HAP-1 (cell line): ENCODE results near the gene GBP2.
"Not testable (repeated sequence)": the region's sequence is repeated elsewhere in the genome, so short reads cannot be mapped to it uniquely, and the experiment has no call there.

Experiments used
- DNase-seq, 2 experiments: peaks; one replicate each; pipeline ENCODE4 v3.0.0-alpha.2; 2016 to 2020; ENCODE audit warnings: low spot score in 2 of 2
- H3K27me3 ChIP-seq: fragments of 250-450 bp; sonication (Bioruptor Pico); 2 replicates; pipeline ENCODE4 v1.5.1; 2020; ENCODE audit warnings: low read depth, mild to moderate bottlenecking, moderate library complexity
- H3K36me3 ChIP-seq: fragments of 250-450 bp; sonication (Bioruptor Pico); replicated peaks from 2 replicates; pipeline ENCODE4 v1.5.1; 2020; ENCODE audit warnings: mild to moderate bottlenecking
- H3K4me1 ChIP-seq: fragments of 250-450 bp; sonication (Bioruptor Pico); 2 replicates; pipeline ENCODE4 v1.5.1; 2020; ENCODE audit warnings: mild to moderate bottlenecking
- H3K4me3 ChIP-seq: fragments of 250-450 bp; sonication (Bioruptor Pico); 2 replicates; pipeline ENCODE4 v1.5.1; 2020; ENCODE audit warnings: mild to moderate bottlenecking, moderate library complexity
- H3K9me3 ChIP-seq: fragments of 250-450 bp; sonication (Bioruptor Pico); 2 replicates; pipeline ENCODE4 v1.5.1; 2020; ENCODE audit warnings: mild to moderate bottlenecking, moderate library complexity
- in situ Hi-C: fragments of 300-500 bp; cut with MboI; formaldehyde crosslinking; loops from 3 replicates; pipeline ENCODE4 v1.14.3; 2020; ENCODE audit warnings: low sequenced_read_pairs, inconsistent platforms, mixed read lengths

The GBP2 gene

DNA sequence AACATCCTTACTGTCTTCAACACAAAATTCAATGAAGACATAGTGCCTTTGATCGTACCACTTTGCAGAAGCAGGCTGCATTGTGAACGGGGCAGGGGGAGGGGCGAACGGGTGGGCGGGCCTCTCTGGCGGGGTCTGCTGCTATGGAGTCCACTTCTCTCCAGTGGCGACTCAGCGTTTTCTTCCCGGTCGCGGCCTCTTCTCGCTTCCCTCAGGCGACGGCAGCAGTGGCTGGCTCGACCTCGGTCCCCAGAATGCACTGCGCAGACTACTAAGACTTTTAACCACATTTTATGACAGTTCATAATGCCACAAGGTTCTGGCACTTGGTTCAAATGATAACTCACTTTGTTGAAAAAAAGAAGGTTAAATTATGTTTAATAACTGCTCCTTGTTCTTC lies 21.2 kb downstream of the GBP2 start:
- no peaks in the 10 kb centered on the region; the same call in 1 of the 2 replicates for H3K27me3 ChIP-seq
- in situ Hi-C loops = no loop called here
- H3K4me1 ChIP-seq = no peaks in the 10 kb centered on the region; the same call in 1 of the 2 replicates
- DNase-seq = no peak
- H3K36me3 ChIP-seq = no peaks in the 10 kb centered on the region
- no peak overlapping the region for H3K4me3 ChIP-seq
- H3K9me3 ChIP-seq = no peaks in the 10 kb centered on the region

DNA sequence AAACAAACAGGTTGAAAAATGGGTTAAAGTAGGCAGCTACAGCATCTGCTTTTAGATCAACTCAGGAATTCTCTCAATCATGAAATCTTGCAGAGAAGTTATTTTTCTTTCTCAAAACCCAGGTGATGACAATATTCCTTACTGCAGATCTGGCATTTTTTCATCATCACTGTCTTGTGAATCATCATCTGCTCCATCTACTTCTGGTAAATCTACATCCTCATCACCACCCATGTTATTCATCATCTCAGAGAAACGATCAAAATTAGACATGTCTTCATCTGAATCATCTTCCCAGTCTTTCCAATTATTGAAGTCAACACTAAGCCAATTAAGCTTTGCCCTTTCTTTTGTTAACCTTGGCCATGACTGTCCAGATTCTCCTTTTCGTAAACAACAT lies 21.8 kb downstream of the GBP2 start:
- no peaks in the 10 kb centered on the region for H3K36me3 ChIP-seq
- no peaks in the 10 kb centered on the region; the same call in 1 of the 2 replicates for H3K4me1 ChIP-seq
- no peaks in the 10 kb centered on the region for H3K9me3 ChIP-seq
- no peak overlapping the region for H3K4me3 ChIP-seq
- in situ Hi-C loops = no loop called here
- no peak for DNase-seq
- H3K27me3 ChIP-seq = no peaks in the 10 kb centered on the region; the same call in 1 of the 2 replicates

DNA sequence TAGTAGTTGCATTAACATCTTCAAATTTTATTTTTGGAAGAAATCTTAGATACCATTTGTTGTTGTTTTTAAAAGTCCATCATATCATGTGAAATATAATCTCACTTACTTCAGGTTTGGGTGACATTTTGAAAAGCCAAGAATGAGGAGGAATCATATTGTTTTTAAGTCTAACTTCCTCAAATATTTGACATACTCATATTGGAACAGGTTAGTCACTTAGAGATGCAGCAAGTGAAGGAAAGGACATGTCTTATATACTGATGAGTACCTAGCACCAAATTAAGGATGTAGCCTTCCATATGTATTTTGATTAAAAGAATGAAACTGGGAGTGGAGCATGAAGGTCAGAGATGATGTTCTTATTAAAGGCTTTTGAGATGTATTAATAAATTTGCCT lies 23.9 kb downstream of the GBP2 start:
- H3K36me3 ChIP-seq = no peaks in the 10 kb centered on the region

DNA sequence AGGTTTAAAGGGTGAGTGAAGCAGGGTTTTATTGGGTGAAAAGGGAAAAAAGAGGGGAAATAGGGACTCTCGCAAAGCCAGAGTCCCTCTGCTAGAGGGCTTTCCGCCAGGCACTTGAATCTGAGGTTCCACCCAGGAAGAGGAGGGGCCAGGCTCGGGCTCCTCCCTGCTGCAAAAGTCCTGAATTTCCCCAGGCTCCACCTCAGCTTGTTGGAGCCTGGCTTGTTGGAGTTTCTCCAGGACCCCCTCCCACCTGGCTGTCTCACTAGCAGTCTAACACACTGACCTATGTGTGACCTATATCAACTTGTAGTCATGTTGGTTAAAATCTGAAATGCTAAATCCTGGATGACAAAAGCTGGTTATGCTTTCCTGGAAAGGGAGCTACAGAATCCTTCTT lies 25.5 kb downstream of the GBP2 start:
- no peak for DNase-seq
- H3K9me3 ChIP-seq = peaks cover 6% of the 10 kb centered on the region; the same call in 1 of the 2 replicates
- in situ Hi-C loops = no loop called here
- H3K4me3 ChIP-seq = no peak overlapping the region
- no peaks in the 10 kb centered on the region for H3K27me3 ChIP-seq
- no peaks in the 10 kb centered on the region; the same call in 1 of the 2 replicates for H3K4me1 ChIP-seq
- no peaks in the 10 kb centered on the region for H3K36me3 ChIP-seq

More for the DNA sequence above, 23.9 kb downstream of the GBP2 start:
- Histone ChIP-seq H3K4me3 (no peak overlapping the region), H3K9me3 (no peaks in the 10 kb centered on the region), H3K27me3 (no peaks in the 10 kb centered on the region), H3K4me1 (no peaks in the 10 kb centered on the region; the same call in 1 of the 2 replicates)
- in situ Hi-C loops = no loop called here
- DNase-seq = no peak

DNA sequence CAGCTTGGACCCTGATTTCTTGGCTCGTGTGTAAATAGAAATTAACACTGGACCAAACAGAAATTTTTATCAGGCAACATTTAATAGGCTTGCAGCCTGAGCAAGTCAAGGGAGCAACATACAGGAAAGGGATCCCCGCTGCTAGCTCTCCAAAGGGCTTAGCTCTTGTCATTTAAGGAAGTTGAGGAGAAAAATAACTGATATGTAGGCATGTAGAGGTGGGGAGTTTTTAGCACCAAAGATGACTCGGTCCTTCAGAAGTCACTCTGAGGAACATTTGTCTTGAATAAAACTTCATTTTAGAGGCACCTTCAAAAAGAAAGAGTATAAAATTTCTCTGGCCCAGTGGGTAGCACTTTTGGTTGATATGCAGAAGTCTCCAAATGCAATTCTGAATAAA lies 27.1 kb downstream of the GBP2 start:
- in situ Hi-C loops = no loop called here
- Histone ChIP-seq H3K36me3 (no peaks in the 10 kb centered on the region), H3K9me3 (peaks cover 6% of the 10 kb centered on the region; the same call in 1 of the 2 replicates), H3K4me1 (no peaks in the 10 kb centered on the region; the same call in 1 of the 2 replicates), H3K4me3 (no peak overlapping the region), H3K27me3 (no peaks in the 10 kb centered on the region)
- DNase-seq = no peak

DNA sequence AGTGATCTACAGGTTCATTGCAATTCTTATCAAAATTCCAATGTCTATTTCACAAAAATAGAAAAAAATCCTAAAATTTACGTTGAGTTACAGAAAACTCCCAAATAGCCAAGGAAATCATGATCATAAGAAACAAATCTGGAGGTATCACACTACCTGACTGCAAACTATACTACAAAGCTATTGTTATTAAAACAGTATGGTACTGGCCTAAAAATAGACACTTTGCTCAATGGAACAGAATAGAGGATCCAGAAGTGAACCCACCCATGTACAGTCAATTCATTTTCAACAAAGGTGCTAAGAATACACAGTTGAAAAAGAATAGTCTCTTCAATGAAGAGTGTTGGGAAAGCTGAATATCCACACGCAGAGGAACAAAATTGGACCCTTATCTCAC lies 30.2 kb downstream of the GBP2 start:
- in situ Hi-C loops = no loop called here
- Histone ChIP-seq H3K36me3 (no peaks in the 10 kb centered on the region), H3K27me3 (no peaks in the 10 kb centered on the region), H3K4me1 (no peaks in the 10 kb centered on the region; the same call in 1 of the 2 replicates), H3K4me3 (no peak overlapping the region), H3K9me3 (peaks cover 6% of the 10 kb centered on the region; the same call in 1 of the 2 replicates)
- DNase-seq = no peak

DNA sequence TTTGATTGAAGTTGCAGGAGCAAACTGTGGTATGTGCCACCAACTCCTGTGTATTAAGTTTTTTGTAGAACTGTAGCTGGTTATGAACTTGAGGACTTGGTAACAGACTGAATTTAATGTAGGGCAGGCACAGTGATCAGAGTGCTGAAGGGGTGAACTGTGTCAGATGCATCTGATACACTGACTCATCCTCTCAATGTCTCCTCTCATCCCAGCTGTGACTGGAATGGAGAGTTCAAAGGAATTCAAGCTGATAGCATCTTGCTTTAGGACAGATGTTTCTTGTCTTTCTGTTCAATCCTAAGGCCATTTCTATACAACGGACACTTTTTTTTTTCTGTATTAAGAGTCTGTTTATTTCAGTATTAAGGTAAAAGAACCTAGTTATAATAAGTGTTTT lies 36.0 kb downstream of the GBP2 start:
- in situ Hi-C loops = no loop called here
- Histone ChIP-seq H3K4me1 (no peaks in the 10 kb centered on the region), H3K9me3 (no peaks in the 10 kb centered on the region), H3K36me3 (no peaks in the 10 kb centered on the region), H3K27me3 (no peaks in the 10 kb centered on the region), H3K4me3 (no peak overlapping the region)
- peak in 1 of 2 experiments; percentile 1 for DNase-seq

DNA sequence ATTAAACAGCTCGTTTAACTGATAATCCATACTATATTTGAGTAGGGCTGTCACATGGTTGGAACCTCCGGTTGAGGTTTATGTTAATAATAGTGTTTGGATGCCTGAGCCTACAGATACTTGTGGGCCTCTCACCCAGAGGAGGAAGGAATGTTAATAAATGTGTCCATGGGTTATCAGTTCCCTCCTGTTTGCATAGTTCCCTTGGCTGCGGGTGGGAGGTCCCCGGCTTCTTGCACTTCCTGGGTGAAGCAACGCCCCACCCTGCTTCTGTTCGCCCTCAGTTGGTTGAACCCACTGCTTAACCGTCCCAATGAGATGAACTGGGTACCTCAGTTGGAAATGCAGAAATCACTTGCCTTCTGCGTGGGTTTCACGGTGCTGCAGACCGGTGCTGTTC lies 37.3 kb downstream of the GBP2 start:
- H3K4me1 ChIP-seq = no peaks in the 10 kb centered on the region
- H3K9me3 ChIP-seq = no peaks in the 10 kb centered on the region
- DNase-seq = no peak
- in situ Hi-C loops = no loop called here
- no peak overlapping the region for H3K4me3 ChIP-seq
- no peaks in the 10 kb centered on the region for H3K36me3 ChIP-seq
- H3K27me3 ChIP-seq = no peaks in the 10 kb centered on the region

DNA sequence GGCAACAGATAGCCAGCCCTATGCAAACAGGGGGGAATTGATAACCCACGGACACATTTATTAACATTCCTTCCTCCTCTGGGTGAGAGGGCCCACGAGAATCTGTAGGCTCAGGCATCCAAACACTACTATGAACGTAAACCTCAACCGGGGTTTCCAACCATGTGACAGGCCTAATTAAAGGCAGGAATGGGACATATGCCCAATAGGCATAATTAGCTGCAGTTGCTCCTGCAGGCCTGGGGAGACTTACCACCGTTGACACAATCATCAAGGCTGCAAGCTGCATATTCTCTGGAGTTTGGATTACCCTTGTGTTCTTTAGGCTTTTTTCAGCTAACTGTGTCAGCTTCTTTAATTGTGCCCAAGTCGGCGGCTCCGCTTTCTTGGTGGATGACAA lies 38.7 kb downstream of the GBP2 start:
- in situ Hi-C loops = no loop called here
- Histone ChIP-seq H3K4me1 (no peaks in the 10 kb centered on the region), H3K27me3 (0 out of 2 replicates have a peak, but pooled peaks cover 2% of the 10 kb centered on the region), H3K9me3 (no peaks in the 10 kb centered on the region), H3K4me3 (no peak overlapping the region), H3K36me3 (no peaks in the 10 kb centered on the region)
- DNase-seq = no peak

DNA sequence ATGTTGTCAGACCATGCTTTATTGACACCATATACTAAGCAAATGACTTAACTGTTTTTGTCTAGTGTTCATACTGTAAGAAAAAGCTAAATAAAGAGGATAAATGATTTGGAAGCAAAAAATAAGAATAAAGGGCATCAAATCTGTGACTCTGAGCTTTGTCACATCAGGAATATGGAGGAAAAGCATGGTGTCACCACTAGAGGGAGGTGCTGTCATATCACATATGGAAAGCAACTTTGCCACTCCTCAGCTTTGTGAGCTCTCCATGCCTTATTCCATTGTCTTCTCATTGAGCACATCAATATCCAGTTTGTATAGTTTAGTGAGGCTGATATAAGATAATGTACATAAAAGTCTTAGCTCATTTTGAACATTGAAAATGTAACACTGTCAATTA lies 40.1 kb downstream of the GBP2 start:
- in situ Hi-C loops = no loop called here
- Histone ChIP-seq H3K27me3 (0 out of 2 replicates have a peak, but pooled peaks cover 2% of the 10 kb centered on the region), H3K4me1 (no peaks in the 10 kb centered on the region), H3K9me3 (no peaks in the 10 kb centered on the region), H3K4me3 (no peak overlapping the region), H3K36me3 (no peaks in the 10 kb centered on the region)
- DNase-seq = no peak

DNA sequence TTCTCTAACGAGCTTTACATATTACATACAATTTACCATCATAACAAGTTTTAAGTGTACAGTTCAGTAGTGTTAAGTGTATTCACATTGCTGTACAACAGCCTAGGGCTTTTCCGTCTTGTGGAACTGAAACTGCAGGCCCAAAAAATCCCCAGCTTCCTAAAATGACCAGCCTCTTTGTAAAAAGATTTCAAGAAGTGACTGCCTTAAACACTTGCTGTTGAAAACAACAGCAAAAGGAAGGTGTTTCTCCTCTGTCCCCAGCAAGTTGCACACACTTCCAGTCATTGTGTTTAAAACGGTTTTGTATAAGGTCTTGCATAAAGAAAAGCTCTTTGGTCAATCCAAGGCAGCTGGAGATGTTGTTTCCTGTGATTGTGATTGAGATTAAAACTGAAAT lies 44.9 kb downstream of the GBP2 start:
- DNase-seq = peak in 1 of 2 experiments; percentile 2
- in situ Hi-C loops = no loop called here
- H3K27me3 ChIP-seq = 0 out of 2 replicates have a peak, but pooled peaks cover 2% of the 10 kb centered on the region

DNA sequence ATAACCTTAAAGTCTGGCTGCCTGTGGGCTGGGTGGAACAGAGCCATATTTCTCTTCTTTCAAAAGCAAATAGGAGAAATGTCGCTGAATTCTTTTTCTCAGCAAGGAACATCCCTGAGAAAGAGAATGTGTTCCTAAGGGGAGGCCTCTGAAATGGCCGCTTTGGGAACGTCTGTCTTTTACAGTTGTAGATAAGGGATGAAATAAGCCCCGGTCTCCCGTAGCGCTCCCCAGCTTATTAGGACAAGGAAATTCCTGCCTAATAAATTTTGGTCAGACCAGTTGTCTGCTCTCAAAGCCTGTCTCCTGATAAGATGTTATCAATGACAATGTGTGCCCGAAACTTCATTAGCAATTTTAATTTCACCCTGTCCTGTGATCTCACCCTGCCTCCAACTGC lies 45.8 kb downstream of the GBP2 start:
- H3K4me3 ChIP-seq, in situ Hi-C loops, H3K4me1 ChIP-seq, DNase-seq, H3K9me3 ChIP-seq, H3K27me3 ChIP-seq, H3K36me3 ChIP-seq: not testable (repeated sequence)

More for the DNA sequence above, 44.9 kb downstream of the GBP2 start:
- no peaks in the 10 kb centered on the region for H3K4me1 ChIP-seq
- no peaks in the 10 kb centered on the region for H3K9me3 ChIP-seq
- no peak overlapping the region for H3K4me3 ChIP-seq
- H3K36me3 ChIP-seq = no peaks in the 10 kb centered on the region

DNA sequence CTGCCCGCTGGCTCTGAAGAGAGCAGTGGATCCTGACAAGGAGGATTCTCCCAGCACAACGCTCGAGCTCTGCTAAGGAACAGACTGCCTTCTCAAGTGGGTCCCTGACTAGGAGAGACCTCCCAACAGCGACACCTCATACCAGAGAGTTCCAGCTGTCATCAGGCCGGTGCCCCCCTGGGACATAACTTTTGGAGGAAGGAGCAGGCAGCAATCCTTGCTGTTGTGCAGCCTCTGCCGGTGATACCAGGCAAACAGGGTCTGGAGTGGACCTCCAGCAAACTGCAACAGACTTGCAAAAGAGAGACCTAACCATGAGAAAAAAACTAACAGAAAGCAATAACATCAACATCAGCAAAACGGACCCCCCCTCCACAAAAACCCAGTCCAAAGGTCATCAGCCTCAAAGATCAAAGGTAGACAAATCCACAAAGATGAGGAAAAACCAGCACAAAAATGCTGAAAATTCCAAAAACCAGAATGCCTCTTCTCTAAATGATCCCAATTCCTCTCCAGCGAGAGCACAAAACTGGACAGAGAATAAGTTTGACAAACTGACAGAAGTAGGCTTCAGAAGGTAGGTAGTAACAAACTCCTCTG lies 53.3 kb downstream of the GBP2 start:
- in situ Hi-C loops = not testable (repeated sequence)

DNA sequence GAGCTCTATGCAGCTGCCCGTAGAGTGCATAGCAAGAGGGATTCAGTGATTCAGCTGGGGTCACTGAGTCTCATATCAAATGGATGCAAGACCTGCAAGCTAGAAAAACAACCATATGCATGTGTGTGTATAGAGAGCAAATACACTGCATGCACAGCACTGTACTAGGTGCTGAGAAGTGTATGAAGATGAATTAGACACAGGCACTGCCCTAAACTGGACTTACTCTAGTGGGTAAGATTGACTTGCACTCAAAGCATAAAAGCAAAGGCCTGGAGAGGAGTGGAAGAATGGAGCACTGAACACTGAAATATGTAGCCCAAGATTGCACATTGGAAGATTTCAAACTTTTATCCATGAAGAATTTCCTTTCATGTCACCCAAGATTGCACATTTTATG lies 55.4 kb downstream of the GBP2 start:
- DNase-seq = no peak
- H3K4me1 ChIP-seq = no peaks in the 10 kb centered on the region; the same call in 1 of the 2 replicates
- H3K4me3 ChIP-seq = no peak overlapping the region
- no peaks in the 10 kb centered on the region for H3K27me3 ChIP-seq
- in situ Hi-C loops = no loop called here
- H3K36me3 ChIP-seq = no peaks in the 10 kb centered on the region
- no peaks in the 10 kb centered on the region for H3K9me3 ChIP-seq

More for the DNA sequence above, 53.3 kb downstream of the GBP2 start:
- H3K27me3 ChIP-seq, H3K36me3 ChIP-seq, DNase-seq, H3K4me1 ChIP-seq, H3K4me3 ChIP-seq, H3K9me3 ChIP-seq: not testable (repeated sequence)

DNA sequence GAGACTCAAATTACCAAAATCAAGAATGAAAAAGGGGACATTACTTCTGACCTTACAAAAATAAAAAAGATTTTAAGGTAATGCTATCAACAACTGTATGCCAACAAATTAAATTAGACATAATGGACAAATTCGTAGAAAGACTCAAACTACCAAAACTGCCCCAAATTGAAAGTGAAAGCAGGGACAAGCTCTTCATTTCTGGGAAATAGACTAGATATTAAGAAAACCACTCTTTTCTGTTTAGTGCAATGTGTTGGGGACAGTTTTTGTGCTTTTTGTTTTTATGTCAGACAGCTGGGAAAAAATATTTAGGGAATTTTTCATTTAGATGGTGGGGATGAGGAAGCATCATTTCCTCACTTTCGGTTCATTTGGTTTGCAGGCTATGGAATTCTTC lies 56.0 kb downstream of the GBP2 start:
- no peak for DNase-seq
- no peaks in the 10 kb centered on the region for H3K36me3 ChIP-seq
- in situ Hi-C loops = no loop called here
- H3K27me3 ChIP-seq = no peaks in the 10 kb centered on the region
- H3K4me1 ChIP-seq = no peaks in the 10 kb centered on the region; the same call in 1 of the 2 replicates
- H3K9me3 ChIP-seq = no peaks in the 10 kb centered on the region
- H3K4me3 ChIP-seq = no peak overlapping the region
